HG03457 (cell line): ENCODE results near the gene FUT8.

ENCODE experiments used
- ATAC-seq: cut with Tn5 transposase; IDR thresholded peaks from one replicate; pipeline ENCODE4 v1.9.1; 2021; ENCODE audit warnings: moderate number of reproducible peaks; ENCODE audit not compliant: unreplicated experiment

FUT8 gene

DNA sequence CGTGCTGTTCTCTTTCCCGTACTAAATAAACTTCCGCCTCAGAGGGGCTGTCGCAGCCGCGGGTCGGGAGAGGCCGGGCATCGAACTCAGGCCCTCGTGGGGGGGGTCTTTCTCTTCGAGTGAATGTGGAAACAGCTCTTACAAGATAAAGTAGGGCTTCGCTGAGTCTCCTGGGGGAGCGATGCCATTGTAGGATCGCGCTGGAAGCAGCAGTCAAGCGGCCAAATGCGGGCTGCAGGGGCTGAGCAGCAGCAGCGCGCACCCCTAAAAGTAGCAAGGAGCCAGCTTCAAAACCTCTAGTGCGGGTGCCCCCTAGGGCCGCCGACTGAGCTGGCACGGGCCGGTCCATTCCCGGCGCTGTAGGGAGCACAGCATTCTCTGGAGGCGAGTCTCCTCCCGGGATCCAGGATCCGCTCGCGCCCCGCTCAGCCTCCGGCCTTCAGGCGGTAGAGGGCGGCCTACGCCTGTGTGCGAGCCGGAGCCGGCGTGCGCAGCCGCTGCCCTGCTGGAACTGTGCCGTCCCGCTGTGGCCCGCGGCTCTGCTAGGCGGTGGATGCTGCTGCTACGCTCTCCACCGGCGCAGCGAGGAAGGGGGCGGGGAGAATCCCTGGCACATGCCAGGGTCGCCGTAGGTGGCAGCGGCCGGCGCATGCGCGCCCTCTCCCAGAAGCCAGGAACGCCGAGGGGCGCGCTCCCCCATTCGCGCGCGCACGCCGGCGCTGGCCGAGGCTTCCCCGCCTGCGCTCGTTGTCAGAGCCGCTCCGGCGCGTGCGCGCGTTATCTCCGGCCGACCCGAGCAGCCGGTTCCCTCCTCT, at the start of gene FUT8:
Gene FUT8, plus strand, starts transcription at position 699 of the 815 bp plus-strand sequence. CDS start 148,834 bp downstream, outside the sequence.
- ATAC-seq: peak; percentile 77

DNA sequence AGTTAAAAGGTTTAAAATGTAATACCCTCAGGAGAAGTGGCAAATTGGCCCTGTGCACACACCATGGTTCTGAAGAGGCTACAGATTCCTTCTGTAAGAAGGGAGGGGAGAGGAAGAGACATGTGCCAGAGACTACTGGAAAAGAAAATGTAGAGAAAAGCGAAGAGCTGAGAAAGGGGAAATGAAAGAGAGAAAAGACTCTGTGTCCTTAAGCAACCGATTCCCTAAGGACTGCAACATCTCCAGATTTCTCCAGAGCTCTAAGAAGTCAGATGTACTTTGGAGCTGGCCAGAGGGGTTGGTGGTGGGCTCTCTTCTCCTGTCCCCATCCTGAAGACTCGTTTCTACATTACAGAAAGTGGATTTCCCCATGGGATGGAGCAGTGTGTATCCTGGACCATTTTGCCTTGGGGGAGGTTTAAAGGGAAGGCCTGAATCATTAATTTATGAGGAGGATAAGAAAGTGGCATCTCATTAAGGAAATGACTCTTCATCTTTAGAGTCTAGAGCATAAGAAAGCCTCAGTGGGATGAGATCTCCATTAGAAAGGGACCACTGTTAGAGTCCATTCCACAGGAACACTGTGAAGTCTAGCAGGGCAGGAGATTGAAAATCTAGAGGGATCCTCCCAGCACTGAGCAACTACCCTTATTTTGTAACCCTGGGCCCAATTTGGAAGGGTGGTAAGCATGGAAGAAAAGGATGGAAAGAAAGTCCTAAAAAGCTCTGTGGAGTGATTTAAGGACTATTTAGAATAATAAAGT, 45.5 kb upstream of the FUT8 start:
- no peak for ATAC-seq

DNA sequence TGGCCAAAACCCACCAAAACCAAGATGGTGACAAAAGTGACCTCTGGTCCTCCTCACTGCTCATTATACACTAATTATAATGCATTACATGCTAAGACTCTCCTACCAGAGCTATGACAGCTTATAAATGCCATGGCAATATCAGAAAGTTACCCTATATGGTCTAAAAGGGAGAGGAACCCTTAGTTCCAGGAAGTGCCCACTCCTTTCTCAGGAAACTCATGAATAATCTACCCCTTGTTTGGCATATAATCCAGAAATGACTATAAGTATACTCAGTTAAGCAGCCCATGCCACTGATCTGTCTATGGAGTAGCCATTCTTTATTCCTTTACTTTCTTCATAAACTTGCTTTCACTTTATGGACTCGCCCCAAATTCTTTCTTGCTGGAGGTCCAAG, 43.0 kb upstream of the FUT8 start:
- no peak for ATAC-seq

DNA sequence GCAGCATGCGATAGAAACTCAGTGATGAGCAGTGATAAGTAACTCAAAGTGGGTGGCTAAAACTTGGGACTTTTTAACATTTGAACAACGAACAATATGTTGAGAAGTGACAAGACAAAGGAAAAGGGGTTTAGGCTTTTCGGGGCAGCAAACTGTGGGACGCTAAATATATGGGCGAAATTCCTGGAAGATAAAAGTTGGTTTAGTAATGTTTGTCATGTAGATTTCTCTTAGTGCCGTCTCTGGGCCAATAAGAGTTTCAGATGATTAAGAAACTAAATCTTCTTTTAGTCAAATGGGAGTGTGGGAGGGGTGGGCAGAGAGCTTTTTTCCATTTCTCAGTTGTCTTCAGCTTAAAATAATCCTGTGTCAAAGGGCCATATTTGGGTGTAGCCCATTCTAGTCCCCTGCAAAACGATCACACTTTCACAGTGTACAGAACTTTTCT, 41.7 kb upstream of the FUT8 start:
- ATAC-seq: no peak

DNA sequence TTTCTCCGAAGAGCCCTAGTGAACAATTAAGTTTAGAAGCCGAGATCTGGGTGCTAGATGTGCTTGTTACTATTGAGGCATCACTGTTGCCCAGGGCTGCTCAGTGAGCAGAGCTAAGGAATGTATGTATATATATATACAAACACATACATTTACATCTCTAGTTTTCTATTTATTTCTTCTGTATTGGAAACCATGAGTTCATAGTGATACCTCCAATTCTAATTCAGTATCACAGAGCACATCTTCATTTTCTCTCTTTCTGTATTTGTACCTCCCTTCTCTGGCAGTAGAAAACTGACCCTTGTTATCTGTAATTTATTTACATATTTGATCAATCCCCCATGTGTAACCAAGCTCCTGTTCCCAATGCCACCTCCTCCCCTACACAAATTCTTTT, 40.7 kb upstream of the FUT8 start:
- ATAC-seq: no peak

DNA sequence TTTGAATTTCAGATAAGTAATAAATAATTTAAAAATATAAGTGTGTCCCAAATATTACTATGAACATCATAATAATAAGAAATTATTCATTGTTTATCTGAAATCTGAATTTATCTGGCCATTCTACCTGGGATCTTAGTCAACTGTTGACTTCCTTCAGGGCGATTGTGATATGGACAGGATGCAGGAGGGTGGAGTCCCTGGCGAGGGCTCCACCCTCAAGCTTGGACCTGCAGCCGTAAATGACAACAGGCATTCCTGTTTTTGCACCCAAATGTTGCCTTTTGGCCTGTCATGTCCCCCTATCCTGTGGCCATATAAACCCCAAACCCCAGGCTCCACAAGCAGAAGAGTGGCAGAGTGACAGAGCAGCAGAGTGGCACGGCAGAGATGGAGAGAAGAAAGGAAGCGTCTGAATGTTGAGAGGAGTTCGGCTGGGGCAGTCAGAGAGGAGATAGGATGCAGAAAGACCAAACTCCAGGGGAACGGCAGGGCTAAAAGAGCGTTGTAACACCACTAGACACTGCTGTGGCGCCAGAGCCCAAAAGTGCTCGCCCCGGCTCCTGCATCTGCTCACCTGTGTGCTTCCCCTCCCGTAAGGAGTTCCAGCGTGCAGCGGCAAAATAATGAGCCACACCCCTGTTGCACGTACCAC, 39.4 kb upstream of the FUT8 start:
- no peak for ATAC-seq

DNA sequence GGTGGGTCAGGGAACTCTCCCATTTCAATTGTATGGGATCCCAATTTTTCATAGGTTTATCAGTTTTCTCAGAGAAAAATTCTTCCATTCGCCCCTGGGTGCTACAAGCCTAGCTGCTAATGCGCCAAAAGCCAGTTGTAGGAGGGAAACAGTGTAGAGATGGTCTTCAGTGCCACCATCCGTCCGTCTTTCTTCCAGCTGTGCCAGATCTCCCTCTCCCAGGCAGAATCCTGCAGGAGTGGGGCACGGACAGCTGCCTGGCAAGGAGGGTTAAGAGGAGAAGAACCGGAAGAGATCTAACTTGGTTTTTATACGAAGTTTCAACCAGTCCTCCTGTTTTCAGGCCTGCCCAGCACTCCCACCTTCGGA, 38.9 kb upstream of the FUT8 start:
- no peak for ATAC-seq

DNA sequence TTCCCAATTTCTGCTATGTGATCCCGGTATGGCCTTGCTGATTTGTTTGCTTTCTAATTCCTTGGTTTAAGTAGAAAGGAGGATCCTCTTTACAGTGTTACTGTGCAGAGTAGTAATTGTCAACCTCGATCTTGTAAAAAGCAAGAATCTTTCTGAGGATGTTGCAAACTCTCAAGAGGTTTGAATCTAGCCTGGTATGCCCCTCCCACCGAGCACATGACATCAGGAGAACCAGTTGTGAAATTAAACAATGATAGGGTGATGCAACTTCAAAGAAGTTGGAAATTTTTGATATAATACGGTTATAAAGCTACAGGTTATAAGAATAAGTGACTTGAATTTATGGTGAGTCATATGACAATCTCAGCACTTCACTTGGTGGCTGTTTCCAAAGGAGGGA, 35.0 kb upstream of the FUT8 start:
- no peak for ATAC-seq

DNA sequence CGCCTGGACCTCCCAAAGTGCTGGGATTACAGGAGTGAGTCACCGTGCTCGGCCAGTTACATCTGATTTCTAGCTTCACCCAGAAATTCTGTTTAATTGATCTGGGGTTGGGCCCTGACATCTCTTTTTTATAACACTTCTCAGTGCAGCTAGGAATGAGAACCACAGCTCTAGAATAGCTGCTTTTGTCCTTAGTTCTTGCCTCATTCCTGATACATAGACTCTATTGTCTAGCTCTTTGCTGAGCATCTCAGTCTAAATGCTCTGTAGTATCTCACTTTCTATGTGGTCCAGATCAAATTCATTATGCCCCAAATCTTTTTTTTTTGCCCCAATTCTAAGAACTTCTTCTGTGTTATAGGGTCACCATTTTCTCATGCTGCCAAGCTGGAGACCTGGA, 29.9 kb upstream of the FUT8 start:
- ATAC-seq: no peak

DNA sequence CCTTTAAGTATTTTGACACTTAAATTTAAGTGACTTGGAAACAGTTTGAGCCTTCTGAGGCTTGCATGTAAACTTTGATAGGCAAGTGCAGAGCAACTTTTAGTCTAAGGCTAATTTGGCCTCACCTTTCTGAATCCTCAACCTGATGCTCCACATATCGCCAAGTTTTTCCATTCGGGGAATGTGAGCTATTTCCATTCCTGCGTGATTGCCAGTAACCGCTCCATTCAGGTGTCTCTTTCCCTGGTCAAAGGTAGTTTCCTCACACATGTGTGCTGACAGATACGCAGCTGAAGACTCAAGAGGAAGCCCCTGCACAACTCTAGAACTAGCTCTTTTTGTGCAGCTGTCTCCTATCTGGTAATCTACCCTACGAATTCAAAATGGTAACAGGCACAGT, 25.4 kb upstream of the FUT8 start:
- ATAC-seq: no peak

DNA sequence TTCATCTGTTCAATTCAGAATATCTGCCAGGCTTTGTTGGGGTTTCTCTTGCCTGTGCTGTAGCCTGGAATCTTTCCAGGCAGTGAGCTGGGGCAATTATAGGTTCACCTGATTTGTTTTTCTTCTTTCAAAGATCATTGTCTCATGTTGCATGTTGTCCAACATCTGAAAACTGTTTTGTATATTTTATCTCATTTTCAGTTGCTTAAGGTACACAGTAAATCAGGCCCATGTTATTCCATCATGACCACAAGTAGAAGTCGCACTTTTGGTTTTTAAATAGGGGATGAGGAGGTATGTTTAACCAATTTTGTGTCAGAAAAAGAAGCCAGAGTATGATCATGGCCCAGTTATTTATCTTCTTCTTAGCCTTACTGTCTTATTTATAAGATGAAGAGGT, 24.9 kb upstream of the FUT8 start:
- ATAC-seq: no peak

DNA sequence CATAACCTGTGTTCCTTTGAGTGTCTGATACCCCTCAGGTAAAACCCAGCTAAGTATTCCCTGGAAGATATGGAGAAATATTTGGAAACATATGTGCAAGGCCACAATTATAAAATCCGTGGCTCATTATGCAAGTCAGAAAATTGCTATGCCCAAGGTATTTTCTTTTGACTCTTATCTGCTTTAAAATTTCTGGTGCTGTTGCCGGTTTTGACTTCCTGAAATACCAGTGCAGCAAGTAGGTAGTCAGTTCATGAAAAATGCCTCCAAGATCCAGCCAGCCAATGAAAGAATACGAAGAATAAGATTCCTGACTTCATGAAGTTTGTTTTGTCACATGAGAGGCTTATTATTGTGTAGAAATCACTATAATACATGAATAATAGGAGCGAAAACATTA, 20.2 kb upstream of the FUT8 start:
- no peak for ATAC-seq

DNA sequence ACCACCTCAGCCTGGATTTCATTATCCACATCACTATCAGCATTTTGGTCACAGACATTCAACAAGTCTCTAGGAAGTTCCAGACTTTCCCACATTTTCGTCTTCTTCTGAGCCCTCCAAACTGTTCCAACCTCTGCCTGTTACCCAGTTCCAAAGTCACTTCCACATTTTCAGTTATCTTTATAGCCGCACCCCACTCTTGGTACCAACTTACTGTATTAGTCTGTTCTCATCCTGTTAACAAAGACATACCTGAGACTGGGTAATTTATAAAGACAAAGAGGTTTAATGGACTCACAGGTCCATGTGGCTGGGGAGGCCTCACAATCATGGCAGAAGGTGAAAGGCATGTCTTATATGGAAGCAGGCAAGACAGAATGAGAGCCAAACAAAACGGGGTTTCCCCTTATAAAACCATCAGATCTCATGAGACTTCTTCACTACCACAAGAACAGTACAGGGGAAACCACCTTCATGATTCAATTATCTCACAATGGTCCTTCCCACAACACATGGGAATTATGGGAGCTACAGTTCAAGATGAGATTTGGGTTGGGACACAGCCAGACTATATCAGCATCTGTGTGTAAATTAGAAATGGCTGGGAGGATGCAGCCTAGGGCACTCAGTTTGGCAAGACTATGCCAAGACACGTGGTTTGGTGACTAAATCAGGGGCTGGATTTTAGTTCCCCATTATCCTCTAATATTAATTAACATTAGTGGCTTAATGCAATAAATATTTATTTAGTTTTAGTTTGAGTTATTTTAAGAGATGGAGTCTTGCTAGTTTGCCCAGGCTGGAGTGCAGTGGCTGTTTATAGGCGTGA, 16.2 kb upstream of the FUT8 start:
- ATAC-seq: no peak

DNA sequence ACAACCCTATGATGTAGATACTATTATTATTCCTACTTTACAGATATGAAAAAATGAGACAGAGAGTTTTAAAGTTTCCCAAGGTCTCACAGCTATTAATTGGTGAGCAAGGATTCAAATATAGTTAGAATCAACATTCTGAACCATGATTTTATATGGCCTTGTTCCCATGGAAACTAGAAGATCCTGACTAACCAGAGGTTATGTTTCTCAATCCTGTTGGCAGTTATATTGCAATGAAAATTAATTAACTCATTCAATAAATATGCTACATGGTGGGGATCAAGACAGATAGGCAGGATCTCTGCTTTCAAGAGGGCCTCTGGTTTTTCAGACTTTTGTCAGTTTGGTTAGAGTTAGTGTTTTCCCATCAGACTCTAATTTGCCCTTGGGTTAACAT, 9.3 kb upstream of the FUT8 start:
- no peak for ATAC-seq

DNA sequence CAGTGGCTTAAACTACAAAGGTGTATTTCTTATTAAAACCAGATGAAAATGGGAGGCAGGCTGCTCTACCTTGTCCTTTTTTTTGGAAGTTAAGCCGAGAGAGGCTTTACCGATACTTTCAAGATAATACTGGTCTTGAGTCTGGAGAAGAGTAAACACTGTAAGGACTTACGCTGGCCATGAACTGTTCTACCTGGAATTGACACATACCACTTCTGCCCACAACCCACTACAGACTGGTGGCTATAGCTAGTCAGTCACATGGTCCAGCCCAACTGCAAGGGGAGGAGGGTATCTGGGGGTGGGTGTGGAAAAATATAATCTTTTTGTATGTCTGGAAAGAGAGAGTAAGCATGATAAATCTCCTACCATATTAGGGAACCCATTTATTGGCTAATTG, 4.4 kb upstream of the FUT8 start:
- no peak for ATAC-seq

DNA sequence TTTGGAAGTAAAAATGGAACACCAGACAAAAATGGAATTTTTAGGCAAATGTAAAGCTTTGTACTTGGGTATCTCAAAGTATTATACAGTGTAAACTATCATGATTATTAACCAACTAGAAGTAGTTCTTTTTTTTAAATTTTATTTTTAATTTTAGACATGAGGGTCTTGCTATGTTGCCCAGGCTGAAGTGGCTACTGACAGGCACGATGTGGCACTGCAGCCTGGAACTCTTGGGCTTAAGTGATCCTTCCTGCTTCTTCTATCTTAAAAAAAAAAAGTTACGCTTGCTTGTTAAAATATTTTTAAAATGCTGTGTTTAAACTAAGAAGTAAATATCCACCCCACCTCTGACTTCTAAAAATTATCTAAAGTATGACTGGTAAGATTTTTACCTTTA, 1.9 kb upstream of the FUT8 start:
- no peak for ATAC-seq

DNA sequence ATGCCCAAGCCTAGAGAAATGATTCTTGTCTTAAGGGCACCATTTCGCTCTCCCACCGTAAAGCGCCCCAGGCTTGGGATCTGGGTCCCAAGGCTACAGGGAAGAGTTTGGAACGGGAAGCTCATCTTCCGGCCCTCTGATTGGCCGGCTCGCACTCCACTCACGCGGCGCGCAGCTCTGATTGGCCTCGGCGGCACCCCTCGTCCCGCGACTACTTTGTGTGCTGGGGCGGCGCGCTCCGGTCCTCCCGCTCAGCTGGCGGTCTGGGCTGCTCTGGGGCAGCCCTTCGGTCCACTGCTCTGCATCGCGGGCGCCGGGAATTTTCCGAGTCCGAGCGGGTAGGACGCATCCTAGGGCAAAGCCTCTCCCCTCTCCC, 886 bp upstream of the FUT8 start:
- ATAC-seq: peak; percentile 36

DNA sequence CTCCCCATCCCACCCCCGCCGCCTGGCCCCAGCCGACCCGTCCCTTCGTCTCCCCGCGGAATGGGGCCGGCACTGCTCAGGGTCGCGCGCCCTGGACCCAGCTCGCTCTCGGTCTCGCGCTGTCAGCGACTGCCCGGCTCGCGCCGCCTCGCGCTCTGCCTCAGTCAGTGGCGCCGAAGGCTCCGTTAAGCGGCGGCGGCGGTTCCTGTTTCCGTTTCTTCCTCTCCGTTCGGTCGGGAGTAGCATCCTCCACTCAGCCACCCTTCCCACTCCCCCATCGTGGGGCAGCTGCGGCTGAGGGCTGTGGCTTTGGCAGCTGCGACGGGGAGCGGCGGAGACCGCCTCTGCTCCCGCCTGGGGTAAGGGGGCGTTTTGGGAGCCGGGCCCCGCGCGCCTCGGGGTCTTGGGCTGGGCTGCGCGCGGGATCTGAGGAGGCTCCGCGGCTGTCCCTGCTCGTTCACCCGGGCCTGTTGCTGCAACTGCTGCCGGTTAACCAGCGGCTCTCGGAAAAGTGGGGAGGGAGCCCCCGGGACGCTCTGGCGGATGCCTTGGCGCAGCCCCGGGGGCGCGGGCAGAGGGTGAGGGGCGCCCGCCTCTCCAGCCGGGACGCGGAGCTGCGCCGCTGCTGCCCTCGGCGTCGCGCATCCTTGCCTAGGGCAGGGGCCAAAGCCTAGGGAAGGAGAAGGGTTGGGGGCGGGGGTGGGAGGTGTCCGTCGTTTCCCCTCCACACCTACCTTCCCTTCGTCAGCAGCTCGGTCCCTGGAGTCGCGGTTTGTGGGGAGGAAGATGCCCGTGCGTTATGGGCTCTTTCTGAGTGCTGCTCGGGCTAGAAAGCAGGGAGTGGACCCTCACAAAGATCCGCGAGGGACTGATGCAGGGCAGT, 567 bp downstream of the FUT8 start:
- ATAC-seq: peak; percentile 26

DNA sequence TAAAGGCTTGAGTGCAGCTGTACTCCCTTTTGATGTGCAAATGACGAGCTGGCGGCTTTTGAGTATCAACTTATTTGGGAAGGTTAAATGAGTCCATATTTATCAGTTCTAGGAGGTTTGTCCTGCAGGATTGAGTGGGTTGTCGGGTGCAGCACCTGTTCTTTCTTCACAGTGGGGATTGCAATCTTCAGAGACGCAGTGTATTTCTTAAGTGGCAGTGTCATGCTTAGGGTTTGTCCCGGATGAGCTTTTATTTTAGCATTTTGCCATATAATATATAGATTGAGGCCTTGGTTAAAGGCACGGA, 1.2 kb downstream of the FUT8 start:
- ATAC-seq: no peak

DNA sequence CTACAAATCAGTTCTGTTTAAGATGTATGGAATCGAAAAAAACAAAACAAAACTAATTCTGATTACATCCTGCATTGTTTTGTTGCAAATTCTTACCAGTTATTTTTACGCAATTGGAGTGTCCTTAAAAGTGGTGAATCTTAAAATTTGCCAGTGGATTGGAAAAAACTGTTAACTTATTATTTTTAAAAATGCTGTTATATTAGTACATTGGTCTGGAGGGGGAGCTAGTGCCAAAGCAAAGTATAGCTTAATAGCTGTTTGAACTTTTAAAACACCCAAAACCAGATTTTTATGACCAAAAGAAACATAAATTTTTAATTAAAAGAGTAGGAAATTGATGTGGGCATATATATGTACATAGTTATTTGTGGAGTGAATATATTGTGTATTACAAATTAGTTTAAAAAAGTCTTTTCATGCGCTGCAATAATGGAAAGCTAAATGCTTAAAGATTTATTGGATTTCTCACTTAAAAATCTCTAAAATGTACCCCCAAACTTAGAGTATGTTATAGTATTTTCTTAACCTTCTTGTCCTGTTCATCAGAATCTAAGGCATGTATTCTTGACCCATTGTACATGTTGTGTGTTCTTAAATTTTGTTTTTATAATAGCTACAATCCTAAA, 2.5 kb downstream of the FUT8 start:
- ATAC-seq: no peak
